HG03103 (cell line): ENCODE data around the gene PON3.

Experiments used
- ATAC-seq: cut with Tn5 transposase; IDR thresholded peaks from one replicate; pipeline ENCODE4 v1.9.1; 2021; ENCODE audit warnings: low read depth; ENCODE audit not compliant: unreplicated experiment

The PON3 gene

DNA sequence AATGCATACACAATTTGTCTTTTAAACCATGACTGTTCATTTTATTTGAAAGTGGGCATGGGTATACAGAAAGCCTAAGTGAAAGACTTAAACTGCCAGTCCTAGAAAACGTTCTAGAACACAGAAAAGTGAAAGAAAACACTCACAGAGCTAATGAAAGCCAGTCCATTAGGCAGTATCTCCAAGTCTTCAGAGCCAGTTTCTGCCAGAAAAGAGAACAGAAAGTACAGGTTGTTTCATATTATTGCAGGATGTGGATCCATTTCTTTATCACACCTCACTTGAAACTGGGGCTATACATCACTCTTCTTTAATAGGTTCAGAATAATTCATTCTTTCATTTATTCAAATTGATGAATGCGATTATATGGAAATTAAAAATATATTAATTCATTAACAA, 79.6 kb downstream of the PON3 start:
- peak; percentile 86 for ATAC-seq

- ATAC-seq, result no peak
Observed at GRCh38 chr7:95312561-95312960, 83.6 kb downstream of the PON3 start.

DNA sequence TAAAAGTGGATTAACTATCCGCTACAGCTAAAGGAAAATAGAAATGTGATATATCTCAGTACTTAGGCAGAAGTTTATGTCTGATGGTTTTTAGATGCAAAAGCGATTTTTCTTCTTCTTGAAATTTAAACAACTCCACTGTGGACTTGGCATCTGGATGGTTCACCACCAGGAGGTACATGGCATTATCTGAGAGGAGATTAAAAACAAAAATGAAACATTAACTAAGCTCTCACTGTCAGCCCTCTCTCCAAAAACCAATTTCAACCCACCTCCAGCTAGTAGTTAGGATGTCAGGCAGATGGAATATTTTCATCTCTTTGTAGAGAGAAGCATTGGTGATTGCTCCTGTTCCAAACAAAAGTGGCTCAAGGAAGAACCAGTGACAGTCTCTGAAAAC, 84.8 kb downstream of the PON3 start:
- no peak for ATAC-seq

GRCh38 chr7:95309951-95310350, 86.2 kb downstream of the PON3 start:
- ATAC-seq, result no peak
